Stimulated activated memory B cell treated with anti-CD40 and anti-IgM and Interleukin-4, amounts not matched to agents 10 μg/mL and 1 μg/mL and 100 μg/mL, for 72 hours (primary cell): Measurements from ENCODE around the gene FOSL1.
A peak's percentile ranks its signal among the peaks of the same experiment; 100 is the strongest.
"Not testable (repeated sequence)": the region's sequence is repeated elsewhere in the genome, so short reads cannot be mapped to it uniquely, and the experiment has no call there.

Source experiments
- ATAC-seq: fragments of 150-1000 bp; cut with Tn5 transposase; 2 replicates; pipeline ENCODE4 v1.10.0; 2021
- H3K27ac Mint-ChIP-seq: one replicate; pipeline ENCODE4 v1.8.0; 2022; ENCODE audit warnings: mild to moderate bottlenecking, mixed read lengths
- H3K27me3 Mint-ChIP-seq: one replicate; pipeline ENCODE4 v1.8.0; 2022; ENCODE audit warnings: mixed read lengths
- H3K36me3 Mint-ChIP-seq: one replicate; pipeline ENCODE4 v1.8.0; 2022; ENCODE audit warnings: mixed read lengths
- H3K4me1 Mint-ChIP-seq: one replicate; pipeline ENCODE4 v1.8.0; 2022; ENCODE audit warnings: mixed read lengths
- H3K4me3 Mint-ChIP-seq: one replicate; pipeline ENCODE4 v1.8.0; 2022; ENCODE audit warnings: mild to moderate bottlenecking, moderate library complexity, mixed read lengths
- H3K9me3 Mint-ChIP-seq: one replicate; pipeline ENCODE4 v1.8.0; 2022; ENCODE audit warnings: mixed read lengths

Gene FOSL1

DNA sequence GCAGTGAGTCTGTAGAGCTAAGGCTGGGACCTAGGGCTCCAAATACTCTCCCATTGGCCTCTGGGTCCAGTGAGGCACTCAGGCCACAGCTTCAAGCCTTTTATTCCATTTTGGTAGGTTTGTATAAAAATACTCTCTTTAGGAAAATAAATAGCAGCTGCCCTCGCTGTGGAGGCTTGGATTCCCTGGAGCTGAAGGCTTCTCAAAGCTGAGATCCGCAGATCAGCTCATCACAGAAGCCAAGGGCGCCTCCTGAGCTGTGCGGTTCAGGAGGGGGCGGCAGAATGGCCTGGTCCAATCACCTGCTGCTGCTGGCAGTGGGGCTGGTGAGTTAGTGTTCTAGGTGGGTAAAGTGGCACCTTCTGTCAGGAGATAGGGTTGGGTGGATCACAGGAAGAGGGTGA is 8.0 kb downstream of the FOSL1 start:
- Mint-ChIP-seq H3K27ac (peak overlapping the region; percentile 92), H3K4me3 (peak overlapping the region; percentile 83), H3K4me1 (peaks cover 83% of the 10 kb centered on the region)
- H3K27me3 Mint-ChIP-seq, H3K36me3 Mint-ChIP-seq, ATAC-seq, H3K9me3 Mint-ChIP-seq: not testable (repeated sequence)

DNA sequence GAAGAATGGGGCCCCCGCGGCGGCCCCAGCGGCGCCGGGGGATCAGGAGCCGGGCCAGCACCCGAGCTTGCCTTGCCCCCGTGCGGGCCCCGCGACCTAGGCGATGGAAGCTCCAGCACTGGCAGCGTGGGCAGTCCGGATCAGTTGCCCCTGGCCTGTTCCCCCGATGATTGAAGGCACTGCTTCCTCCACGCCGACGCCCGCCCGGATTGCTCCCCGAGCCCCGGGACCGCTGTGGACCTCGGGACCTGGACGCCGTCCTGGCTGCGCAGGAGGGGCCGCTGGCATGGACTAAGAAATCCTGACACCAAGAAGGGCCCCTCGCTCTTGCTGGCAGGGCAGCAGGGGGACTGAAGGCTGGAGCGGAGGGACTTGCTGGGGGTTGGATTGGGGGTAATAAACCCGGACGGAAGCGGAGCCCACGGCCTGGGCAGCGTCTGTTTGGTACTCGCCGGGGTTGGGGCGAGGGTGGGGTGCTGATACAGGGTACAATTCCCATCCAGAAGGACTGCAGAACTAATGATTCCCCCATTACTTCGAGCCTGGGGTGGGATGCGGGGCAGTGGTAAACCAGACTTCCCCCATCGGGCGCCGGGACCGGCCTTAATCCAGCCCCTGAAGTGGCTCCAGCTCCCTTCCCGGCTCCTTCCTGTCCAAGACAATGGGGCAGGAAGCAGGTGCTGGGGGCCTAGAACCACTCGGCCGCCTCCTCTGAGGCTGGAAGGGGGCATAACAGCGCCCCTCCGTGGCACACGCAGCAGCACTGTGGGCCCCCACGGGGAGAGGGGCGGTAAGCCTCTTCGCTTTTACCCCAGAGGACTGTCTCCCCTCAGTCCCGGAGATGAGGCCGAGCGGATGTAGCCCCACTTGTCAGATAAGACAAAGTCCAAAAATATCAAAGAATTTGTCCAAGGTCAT is 8.7 kb downstream of the FOSL1 start:
- Mint-ChIP-seq H3K36me3 (peaks cover 4% of the 10 kb centered on the region), H3K4me3 (peak overlapping the region; percentile 83), H3K27me3 (no peaks in the 10 kb centered on the region), H3K4me1 (peaks cover 86% of the 10 kb centered on the region), H3K9me3 (no peaks in the 10 kb centered on the region), H3K27ac (peak overlapping the region; percentile 92)
- no peak for ATAC-seq

DNA sequence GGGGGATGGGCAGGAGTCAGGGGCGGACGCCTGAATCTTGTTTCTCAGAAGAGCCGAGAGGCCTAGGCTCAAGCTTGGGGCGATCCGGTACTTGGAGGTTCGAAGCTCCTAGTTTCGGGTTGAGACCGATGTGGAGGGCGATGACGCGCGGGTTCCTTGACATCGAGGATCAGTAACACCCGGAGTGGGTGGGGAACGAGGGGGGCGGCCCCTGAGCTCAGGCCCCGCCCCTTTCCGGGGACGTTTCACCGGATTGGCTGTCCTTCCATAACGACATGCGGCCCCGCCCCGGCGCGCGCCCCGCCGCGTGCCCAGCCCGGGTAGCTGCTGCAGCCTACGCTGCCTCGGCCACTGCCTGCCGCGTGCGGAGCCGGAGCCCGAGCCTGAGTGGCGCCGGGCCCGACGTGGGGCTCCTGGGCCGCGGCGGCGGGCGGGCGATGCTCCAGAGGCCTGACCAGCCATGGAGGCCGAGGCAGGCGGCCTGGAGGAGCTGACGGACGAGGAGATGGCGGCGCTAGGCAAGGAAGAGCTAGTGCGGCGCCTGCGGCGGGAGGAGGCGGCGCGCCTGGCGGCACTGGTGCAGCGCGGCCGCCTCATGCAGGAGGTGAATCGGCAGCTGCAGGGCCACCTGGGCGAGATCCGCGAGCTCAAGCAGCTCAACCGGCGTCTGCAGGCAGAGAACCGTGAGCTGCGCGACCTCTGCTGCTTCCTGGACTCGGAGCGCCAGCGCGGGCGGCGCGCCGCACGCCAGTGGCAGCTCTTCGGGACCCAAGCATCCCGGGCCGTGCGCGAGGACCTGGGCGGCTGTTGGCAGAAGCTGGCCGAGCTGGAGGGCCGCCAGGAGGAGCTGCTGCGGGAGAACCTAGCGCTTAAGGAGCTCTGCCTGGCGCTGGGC is 9.6 kb downstream of the FOSL1 start, which contains the start of gene CCDC85B:
Gene CCDC85B, plus strand, starts transcription at position 350 of the 895 bp plus-strand sequence. Its CDS starts 111 bp downstream, at position 461.
- Mint-ChIP-seq H3K4me1 (peaks cover 81% of the 10 kb centered on the region), H3K4me3 (peak within 1 kb of the TSS; percentile 83), H3K36me3 (peaks cover 7% of the 10 kb centered on the region), H3K9me3 (no peaks in the 10 kb centered on the region), H3K27me3 (no peaks in the 10 kb centered on the region), H3K27ac (peak within 1 kb of the TSS; percentile 92)
- ATAC-seq: peak; percentile 86

DNA sequence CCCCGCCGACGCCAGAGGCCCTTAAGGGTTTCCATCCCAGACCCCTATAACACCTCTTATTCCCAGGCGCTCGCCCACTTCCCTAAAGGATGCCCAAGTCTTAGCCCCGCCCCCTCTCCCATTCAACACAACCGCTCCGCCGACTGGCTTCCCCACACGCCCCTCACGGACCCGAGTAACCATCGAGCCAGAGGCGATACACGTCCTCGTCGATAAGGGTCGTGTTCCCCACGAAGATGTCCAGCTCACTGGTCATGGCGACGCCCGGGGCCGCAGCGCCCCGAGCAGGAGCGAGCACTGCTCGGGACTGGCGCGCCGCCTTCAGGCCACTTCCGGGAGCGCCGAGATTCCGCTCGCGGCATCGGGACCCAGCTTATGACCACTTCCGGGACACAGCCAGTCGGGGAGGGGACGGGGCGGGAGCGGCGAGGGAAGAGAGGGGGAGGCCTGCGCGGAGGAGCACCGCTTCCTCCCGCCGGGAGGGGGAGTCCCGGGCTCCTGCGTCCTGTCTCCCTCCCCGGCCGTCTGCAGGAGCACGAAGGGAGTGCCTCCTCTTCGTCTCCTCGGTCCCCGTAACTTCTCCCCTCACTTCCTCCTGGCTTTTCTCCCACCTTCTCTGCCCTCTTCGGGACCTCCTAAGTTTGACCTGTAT is 11.9 kb downstream of the FOSL1 start, which contains the start of gene FIBP:
Gene FIBP, minus strand, starts transcription at position 309 of the 652 bp plus-strand sequence. Its CDS starts 53 bp downstream, at position 256.
- Mint-ChIP-seq H3K4me1 (peaks cover 77% of the 10 kb centered on the region), H3K27ac (peak within 1 kb of the TSS; percentile 92), H3K4me3 (peak within 1 kb of the TSS; percentile 83), H3K27me3 (no peaks in the 10 kb centered on the region), H3K36me3 (peaks cover 22% of the 10 kb centered on the region), H3K9me3 (no peaks in the 10 kb centered on the region)
- peak; percentile 80 for ATAC-seq

DNA sequence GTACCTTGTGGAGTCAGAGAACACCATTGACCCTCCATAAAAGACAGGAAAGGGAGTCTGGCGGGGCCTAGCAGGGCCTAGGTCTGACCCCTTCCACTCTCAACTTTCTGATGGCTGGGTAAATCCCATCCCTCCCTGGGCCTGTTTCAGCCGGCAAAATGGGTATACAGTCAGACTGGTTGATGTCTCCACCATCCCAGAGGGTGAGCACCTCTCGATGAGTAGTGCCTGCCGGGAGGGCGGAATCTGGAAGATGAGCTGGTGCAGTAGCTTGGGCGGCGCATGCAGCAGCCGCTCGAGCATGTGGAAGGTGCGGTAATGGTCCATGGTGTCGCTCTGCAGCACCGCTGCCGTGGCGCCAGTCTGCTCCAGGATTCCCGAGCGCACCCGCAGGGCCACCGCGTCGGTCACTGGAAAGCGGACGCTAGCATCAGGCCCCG is 12.4 kb downstream of the FOSL1 start:
- Mint-ChIP-seq H3K36me3 (peaks cover 23% of the 10 kb centered on the region), H3K27ac (peak overlapping the region; percentile 92), H3K9me3 (no peaks in the 10 kb centered on the region), H3K27me3 (no peaks in the 10 kb centered on the region), H3K4me3 (peak overlapping the region; percentile 83), H3K4me1 (peaks cover 71% of the 10 kb centered on the region)
- no peak for ATAC-seq

DNA sequence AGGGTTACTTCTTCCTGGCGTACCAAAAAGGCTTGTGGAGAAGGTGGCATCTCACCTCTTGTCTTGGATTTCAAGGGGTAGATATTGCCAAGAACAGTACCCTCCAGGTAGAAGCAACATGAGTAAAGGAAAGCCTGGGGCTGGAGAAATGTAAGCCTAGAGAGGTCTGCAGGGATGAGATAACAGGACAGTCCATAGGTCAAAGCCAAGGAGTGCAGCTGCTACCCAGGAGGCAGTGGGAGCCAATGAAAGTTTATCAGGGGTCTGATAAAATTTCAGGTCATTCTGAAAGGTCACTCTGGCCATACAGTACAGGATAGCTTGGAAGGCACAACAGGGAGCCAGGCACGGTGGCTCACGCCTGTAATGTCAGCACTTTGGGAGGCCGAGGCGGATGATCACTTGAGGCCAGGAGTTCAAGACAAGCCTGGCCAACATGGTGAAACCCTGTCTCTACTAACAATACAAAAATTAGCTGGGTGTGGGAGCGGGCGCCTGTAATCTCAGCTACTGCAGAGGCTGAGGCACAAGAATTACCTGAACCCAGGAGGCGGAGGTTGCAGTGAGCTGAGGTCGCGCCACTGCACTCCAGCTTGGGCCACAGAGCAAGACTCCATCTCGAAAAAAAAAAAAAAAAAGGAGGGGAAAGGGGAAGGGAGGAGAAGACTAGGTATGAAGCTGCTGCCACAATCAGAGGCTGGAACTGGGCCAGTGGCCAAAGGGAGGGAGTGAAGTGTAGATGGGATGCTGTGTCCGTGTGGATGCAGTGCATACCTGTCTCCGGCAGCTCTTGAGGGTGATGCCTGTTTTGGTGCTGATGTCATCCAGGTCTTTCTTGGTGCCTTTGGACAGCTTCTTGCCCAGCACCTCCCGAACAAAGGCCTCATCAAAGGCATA is 13.1 kb downstream of the FOSL1 start:
- peak overlapping the region; percentile 92 for H3K27ac Mint-ChIP-seq
- ATAC-seq: no peak
- H3K4me3 Mint-ChIP-seq: peak overlapping the region; percentile 83
- peaks cover 65% of the 10 kb centered on the region for H3K4me1 Mint-ChIP-seq
- no peaks in the 10 kb centered on the region for H3K27me3 Mint-ChIP-seq
- peaks cover 29% of the 10 kb centered on the region for H3K36me3 Mint-ChIP-seq
- no peaks in the 10 kb centered on the region for H3K9me3 Mint-ChIP-seq

DNA sequence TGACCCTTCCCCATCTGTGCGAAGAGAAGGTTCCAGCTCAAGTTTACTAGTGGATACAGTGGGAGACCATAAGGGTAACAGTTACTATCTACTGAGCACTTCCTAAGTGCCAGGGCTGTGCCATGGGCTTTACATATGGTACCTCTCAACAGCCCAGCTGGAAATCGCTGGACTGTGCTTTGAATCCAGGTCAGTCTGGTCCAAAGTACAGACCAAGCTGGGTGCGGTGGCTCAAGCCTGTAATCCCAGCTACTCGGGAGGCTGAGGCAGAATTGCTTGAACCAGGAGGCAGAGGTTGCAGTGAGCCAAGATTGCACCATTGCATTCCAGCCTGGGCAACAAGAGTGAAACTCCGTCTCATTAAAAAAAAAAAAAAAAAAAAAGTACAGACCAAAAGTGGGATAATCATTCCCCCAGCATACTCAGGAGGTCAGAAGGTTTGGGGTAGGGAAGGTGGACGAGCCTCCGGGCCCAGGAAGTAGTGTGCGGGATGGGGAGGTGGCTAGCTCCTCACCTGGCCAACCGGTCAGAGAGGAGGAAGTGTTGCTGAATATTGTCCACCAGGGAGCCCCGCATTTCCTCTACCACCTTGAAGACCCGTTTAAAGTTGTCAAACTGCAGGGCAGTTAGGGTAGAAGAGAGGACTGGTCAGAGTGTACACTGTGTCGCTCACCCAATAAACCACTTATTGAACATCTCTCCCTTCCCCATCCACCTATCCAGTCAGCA is 14.2 kb downstream of the FOSL1 start:
- Mint-ChIP-seq H3K36me3 (peaks cover 34% of the 10 kb centered on the region), H3K4me3 (no peak overlapping the region), H3K27ac (peak overlapping the region; percentile 48), H3K9me3 (no peaks in the 10 kb centered on the region), H3K27me3 (no peaks in the 10 kb centered on the region), H3K4me1 (peaks cover 62% of the 10 kb centered on the region)
- no peak for ATAC-seq

DNA sequence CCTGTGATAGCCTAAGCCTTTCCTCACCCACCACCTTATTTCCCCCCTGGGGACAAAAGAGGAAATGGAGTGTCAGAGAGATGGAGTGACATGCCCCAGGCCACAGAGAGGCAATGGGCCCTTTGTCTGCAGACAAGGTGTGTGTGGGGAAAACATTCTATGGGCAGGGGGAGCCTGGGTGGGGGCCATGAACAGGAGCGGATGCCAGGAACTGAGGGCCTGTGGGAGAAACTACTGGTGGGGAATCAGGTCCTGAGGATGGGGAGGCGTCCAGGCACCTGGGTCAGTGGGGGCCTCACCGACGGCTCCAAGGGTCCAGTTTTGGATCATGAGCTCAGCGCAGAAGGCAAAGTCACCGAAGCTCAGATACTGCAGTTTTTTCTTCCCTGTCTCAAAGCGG is 15.0 kb downstream of the FOSL1 start:
- no peaks in the 10 kb centered on the region for H3K9me3 Mint-ChIP-seq
- no peak for ATAC-seq
- no peak overlapping the region for H3K4me3 Mint-ChIP-seq
- H3K27me3 Mint-ChIP-seq: no peaks in the 10 kb centered on the region
- H3K4me1 Mint-ChIP-seq: peaks cover 66% of the 10 kb centered on the region
- peaks cover 34% of the 10 kb centered on the region for H3K36me3 Mint-ChIP-seq
- H3K27ac Mint-ChIP-seq: no peak overlapping the region

DNA sequence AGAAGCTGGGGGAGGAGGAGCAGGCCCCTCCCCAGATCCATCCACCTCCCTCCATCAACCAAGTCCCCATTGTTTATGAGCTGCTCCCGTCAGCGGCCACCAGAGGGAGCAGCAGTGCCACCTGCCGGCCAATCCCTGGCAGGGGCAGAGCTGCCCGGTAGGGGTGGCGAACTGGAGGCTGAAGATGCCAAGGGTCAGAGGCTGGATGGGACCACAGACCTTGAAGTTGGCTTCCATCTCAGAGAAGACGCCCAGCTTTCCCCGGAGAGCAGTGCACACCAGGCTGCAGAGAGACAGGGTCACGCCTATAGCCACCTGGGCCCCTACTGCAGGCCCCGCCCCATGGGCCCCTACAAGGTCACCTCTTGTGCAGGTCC is 15.5 kb downstream of the FOSL1 start:
- H3K27me3 Mint-ChIP-seq: no peaks in the 10 kb centered on the region
- peak overlapping the region; percentile 28 for H3K27ac Mint-ChIP-seq
- H3K9me3 Mint-ChIP-seq: no peaks in the 10 kb centered on the region
- ATAC-seq: peak; percentile 67
- H3K4me1 Mint-ChIP-seq: peaks cover 60% of the 10 kb centered on the region
- H3K4me3 Mint-ChIP-seq: no peak overlapping the region
- peaks cover 34% of the 10 kb centered on the region for H3K36me3 Mint-ChIP-seq

DNA sequence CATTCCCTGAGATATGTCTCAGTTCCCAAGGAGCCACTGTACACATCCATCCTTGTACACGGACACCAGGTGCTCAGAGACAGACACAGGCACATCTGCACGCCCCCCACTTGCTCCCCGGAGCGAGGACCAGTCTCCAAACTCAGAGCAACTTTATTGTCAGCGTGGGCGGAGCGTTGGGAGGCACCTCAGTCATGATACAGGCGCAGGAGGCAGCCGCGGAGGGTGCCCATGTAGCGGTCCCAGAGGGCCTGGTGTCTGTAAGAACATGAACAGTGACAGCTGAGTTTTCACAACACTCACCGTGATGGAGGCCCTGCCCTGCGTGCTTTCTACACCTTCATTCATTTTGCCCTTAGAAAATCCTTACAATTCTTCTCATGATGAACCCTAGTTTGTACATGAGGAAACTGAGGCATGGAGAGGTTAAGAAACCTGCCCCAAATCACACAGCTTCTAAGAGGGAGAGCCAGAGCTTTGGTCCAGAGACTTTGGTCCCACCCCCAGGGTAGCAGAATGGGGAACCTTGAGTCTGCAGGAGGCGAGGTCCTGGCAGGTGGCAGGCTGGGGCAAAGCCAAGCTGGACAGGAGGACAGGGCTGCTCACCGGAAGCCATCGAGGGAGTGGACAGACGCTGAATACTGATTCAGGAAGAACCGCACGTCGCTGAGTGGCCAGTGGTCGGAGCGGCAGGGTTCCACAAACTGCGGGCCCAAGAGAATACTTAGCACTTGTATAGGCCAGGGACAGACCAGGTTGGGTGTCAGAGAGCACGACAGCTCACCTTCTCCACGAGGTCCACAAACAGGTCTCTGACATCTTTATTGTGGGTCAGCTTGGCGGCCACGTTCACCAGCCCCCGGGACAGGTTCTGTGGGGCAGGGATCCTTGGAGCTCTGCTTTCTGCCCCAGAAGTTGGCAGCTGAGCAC is 16.1 kb downstream of the FOSL1 start:
- Mint-ChIP-seq H3K9me3 (no peaks in the 10 kb centered on the region), H3K27me3 (no peaks in the 10 kb centered on the region), H3K27ac (peak overlapping the region; percentile 28), H3K36me3 (peaks cover 34% of the 10 kb centered on the region), H3K4me1 (peaks cover 54% of the 10 kb centered on the region), H3K4me3 (no peak overlapping the region)
- ATAC-seq: no peak

DNA sequence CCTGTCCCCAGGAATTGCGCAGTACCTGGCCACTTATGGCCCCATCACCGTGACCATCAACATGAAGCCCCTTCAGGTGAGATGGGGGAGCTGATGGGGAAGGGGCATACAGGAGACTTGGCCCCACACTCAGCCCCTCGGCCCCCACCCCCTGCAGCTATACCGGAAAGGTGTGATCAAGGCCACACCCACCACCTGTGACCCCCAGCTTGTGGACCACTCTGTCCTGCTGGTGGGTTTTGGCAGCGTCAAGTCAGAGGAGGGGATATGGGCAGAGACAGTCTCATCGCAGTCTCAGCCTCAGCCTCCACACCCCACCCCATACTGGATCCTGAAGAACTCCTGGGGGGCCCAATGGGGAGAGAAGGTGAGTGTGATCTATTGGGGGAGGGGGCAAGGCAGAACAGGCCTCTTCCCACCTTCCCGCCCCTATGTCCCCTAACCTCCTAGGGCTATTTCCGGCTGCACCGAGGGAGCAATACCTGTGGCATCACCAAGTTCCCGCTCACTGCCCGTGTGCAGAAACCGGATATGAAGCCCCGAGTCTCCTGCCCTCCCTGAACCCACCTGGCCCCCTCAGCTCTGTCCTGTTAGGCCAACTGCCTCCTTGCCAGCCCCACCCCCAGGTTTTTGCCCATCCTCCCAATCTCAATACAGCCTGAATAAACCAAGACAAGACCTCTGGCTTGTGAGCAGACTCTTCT is 17.0 kb downstream of the FOSL1 start:
- Mint-ChIP-seq H3K4me1 (peaks cover 46% of the 10 kb centered on the region), H3K27ac (no peak overlapping the region), H3K36me3 (peaks cover 34% of the 10 kb centered on the region), H3K4me3 (no peak overlapping the region), H3K9me3 (no peaks in the 10 kb centered on the region), H3K27me3 (no peaks in the 10 kb centered on the region)
- ATAC-seq: no peak
